ENCODE measurements around the gene AGO3.
"Not testable (repeated sequence)": the region's sequence is repeated elsewhere in the genome, so short reads cannot be mapped to it uniquely, and the experiment has no call there.

The AGO3 gene

DNA sequence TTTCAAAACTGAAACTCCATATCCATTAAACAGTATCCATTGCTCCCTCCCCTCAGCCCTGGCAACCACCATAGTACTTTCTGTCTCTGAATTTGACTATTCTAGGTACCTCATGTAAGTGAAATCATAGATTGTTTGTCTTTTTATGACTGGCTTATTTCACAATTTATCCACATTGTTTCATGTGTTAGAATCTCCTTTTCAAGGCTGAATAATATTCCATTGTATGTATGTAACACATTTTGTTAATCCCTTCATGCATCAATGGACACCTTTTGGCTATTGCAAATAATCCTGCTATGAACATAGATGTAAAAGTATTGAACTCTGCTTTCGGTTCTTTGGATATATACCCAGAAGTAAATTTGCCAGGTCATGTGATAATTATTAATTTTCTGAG is 37.5 kb downstream of the AGO3 start:
- Histone ChIP-seq H3K4me3 (ENCODE audit: low read depth, low read length) (no peak overlapping the region), H2AFZ (no peak overlapping the region), H3K36me3 (ENCODE audit: control insufficient read depth, insufficient read depth, low read length) (no peaks in the 10 kb centered on the region), H3K27ac (no peak overlapping the region), H3K9ac (no peak overlapping the region), H3K27me3 (ENCODE audit: control insufficient read depth, insufficient read depth, low read length) (no peaks in the 10 kb centered on the region), H3K9me3 (ENCODE audit: control insufficient read depth, low read length) (no peaks in the 10 kb centered on the region), H3K4me2 (ENCODE audit: low read length) (no peak overlapping the region), H3K79me2 (peaks cover 4% of the 10 kb centered on the region), H3K4me1 (no peaks in the 10 kb centered on the region)
- no peak for TF ChIP-seq CTCF (IDR thresholded peaks at IDR 0.05)

GRCh38 chr1:35971601-35972000 is 40.7 kb downstream of the AGO3 start:
- no peaks in the 10 kb centered on the region for H3K36me3 ChIP-seq (ENCODE audit: control insufficient read depth, insufficient read depth, low read length)
- H3K27ac ChIP-seq: no peak overlapping the region
- no peaks in the 10 kb centered on the region for H3K9me3 ChIP-seq (ENCODE audit: control insufficient read depth, low read length)
- no peak overlapping the region for H2AFZ ChIP-seq
- no peak overlapping the region for H3K4me3 ChIP-seq (ENCODE audit: low read depth, low read length)
- no peaks in the 10 kb centered on the region for H3K79me2 ChIP-seq
- H3K27me3 ChIP-seq (ENCODE audit: control insufficient read depth, insufficient read depth, low read length): no peaks in the 10 kb centered on the region
- no peak overlapping the region for H3K9ac ChIP-seq
- TF ChIP-seq CTCF (IDR thresholded peaks at IDR 0.05): no peak
- H3K4me2 ChIP-seq (ENCODE audit: low read length): no peak overlapping the region
- no peaks in the 10 kb centered on the region for H3K4me1 ChIP-seq

DNA sequence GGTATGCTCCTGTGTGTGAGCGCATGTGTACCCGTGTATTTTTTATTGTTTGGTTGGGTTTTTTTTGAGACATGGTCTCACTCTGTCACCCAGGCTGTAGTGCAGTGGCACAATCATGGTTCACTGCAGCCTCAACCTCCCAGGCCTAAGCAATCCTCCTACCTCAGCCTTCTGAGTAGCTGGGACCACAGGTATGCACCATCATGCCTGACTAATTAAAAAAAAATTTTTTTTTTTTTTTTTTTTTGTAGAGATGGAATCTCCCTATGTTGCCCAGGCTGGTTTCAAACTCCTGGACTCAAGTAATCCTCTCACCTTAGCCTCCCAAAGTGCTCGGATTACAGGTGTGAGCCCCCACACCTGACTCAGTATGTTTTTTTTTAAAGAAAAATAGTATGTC is 41.7 kb downstream of the AGO3 start:
- not testable (repeated sequence) for H3K27ac ChIP-seq; H3K36me3 ChIP-seq (ENCODE audit: control insufficient read depth, insufficient read depth, low read length)

DNA sequence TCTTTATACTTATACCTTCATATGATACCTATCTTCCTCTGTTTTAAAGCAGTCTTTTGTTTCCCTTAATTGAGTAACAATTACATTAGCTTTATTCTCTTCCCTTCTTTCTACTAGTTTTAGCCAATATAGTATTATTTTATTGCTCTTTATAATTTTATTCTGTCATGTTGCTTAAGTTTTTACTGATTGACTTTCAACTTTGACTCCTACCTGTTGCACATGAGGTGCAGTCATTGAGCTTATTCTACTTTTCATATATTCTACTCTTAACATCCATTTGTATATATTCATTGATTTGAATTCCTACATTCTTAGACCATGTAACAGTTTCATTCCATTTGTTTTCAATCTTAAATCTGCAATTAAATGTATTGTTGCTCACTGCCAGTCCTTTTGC is 49.2 kb downstream of the AGO3 start:
- H3K27ac ChIP-seq: no peak overlapping the region
- H3K36me3 ChIP-seq (ENCODE audit: control insufficient read depth, insufficient read depth, low read length): no peaks in the 10 kb centered on the region
- no peak overlapping the region for H2AFZ ChIP-seq
- no peak overlapping the region for H3K4me3 ChIP-seq (ENCODE audit: low read depth, low read length)
- TF ChIP-seq CTCF (IDR thresholded peaks at IDR 0.05): no peak
- no peaks in the 10 kb centered on the region for H3K79me2 ChIP-seq
- no peaks in the 10 kb centered on the region for H3K9me3 ChIP-seq (ENCODE audit: control insufficient read depth, low read length)
- no peaks in the 10 kb centered on the region for H3K27me3 ChIP-seq (ENCODE audit: control insufficient read depth, insufficient read depth, low read length)
- no peaks in the 10 kb centered on the region for H3K4me1 ChIP-seq
- H3K9ac ChIP-seq: no peak overlapping the region
- no peak overlapping the region for H3K4me2 ChIP-seq (ENCODE audit: low read length)

More for the DNA sequence above, 41.7 kb downstream of the AGO3 start:
- H3K4me2 ChIP-seq (ENCODE audit: low read length); H3K4me1 ChIP-seq; H3K27me3 ChIP-seq (ENCODE audit: control insufficient read depth, insufficient read depth, low read length); H3K79me2 ChIP-seq; H3K4me3 ChIP-seq (ENCODE audit: low read depth, low read length); H3K9ac ChIP-seq; H2AFZ ChIP-seq; H3K9me3 ChIP-seq (ENCODE audit: control insufficient read depth, low read length): not testable (repeated sequence)

- Histone ChIP-seq H3K4me1 (no peaks in the 10 kb centered on the region), H3K36me3 (ENCODE audit: control insufficient read depth, insufficient read depth, low read length) (no peaks in the 10 kb centered on the region), H3K27ac (no peak overlapping the region), H3K9ac (no peak overlapping the region), H3K9me3 (ENCODE audit: control insufficient read depth, low read length) (no peaks in the 10 kb centered on the region), H3K27me3 (ENCODE audit: control insufficient read depth, insufficient read depth, low read length) (no peaks in the 10 kb centered on the region), H3K4me3 (ENCODE audit: low read depth, low read length) (no peak overlapping the region), H2AFZ (no peak overlapping the region), H3K79me2 (no peaks in the 10 kb centered on the region), H3K4me2 (ENCODE audit: low read length) (no peak overlapping the region)
- TF ChIP-seq CTCF (IDR thresholded peaks at IDR 0.05): no peak
These were observed 57.3 kb downstream of the AGO3 start for GRCh38 chr1:35988237-35988636.

Data from parathyroid adenoma (tissue), 2 donors.